ENCODE results near the gene GJA5.

The GJA5 gene

GRCh38 chr1:147760481-147761260, at the start of gene GJA5:
TSS of gene GJA5 (minus strand) at chr1:147760602. CDS start at chr1:147759238, 1,364 bp downstream.
- no peak for DNase-seq

DNA sequence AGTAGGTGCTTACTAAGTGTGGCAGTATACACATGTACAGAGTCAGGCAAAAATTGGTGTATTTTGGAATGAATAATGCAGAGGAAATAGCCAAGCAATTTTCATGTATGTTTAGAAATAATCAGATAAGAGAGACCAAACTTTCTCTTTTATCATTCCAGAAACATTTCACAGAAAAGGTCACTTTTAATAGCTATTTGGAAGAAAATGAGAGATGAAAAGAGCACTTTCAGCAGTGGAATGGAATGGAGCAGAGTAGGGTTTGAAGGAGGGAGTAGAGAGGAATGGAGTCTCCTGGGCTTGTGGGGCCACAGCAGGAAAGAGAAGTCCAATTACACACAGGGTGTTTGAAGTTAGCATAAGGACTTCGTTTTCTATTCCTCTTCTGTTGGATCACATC, 48.8 kb upstream of the GJA5 start:
- no peak for DNase-seq

- DNase-seq: no peak
Measured at GRCh38 chr1:147808025-147808424, 47.6 kb upstream of the GJA5 start.

DNA sequence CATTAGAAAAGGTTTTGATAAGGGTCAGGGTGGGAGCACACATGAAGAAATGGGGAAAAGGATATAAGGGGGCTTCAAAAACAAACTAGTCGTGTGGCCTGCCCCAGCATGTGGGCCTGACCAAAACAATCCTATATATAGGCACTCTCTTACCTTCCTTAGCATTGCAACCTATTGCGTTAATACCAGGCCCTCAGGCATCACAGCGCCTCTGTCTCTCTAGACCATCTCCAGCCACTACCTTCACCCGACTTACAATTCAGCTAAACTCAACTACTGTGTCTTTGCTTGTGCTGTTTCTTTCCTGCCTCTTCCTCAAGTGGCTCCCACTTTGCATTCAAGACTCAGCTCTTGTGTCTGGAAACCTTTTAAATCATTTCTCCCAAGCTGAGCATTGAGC, 47.0 kb upstream of the GJA5 start:
- no peak for DNase-seq

GRCh38 chr1:147804942-147805723, 44.7 kb upstream of the GJA5 start:
- no peak for DNase-seq

DNA sequence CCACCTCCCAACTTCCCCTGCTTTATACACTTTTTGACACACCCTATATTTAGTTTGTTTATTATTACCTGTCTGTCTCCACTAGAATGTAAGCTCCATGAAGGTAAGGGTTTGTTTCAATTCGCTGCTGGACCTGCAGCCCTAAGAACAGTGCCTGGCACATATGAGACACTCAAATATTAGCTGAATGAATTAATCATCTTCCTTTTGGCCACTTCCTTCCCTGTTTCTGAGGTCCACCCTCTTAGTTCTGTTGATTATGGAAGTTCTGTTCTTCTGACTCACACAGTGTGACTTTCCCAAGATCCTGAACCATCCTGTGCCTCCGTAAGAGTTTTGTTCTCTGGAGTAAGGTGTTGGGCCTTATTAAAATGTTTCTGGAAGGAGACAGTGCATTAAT, 40.4 kb upstream of the GJA5 start:
- DNase-seq: no peak

DNA sequence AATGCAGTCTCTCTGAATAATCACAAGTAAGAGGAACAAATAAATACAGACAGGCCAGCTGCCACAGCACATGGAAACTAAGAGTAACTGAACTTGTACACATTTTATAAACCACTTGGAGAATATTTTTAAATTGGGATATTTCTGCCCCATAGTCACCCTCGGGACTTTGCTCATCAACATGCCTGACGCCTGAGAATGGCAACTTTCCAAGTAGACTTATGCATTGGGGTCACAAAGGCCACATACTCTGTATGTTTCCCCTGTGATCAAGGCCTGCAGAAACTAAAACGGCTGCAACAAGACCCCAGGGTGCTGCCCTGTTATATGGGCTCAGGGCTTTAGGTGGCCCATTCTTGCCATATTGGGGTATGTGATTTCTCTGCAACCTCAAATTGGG, 38.3 kb upstream of the GJA5 start:
- no peak for DNase-seq

GRCh38 chr1:147794570-147794969, 34.2 kb upstream of the GJA5 start:
- DNase-seq: no peak

- DNase-seq: no peak
Measured at GRCh38 chr1:147791876-147792275, 31.5 kb upstream of the GJA5 start.

- DNase-seq: no peak
Measured at GRCh38 chr1:147787765-147788164, 27.4 kb upstream of the GJA5 start.

DNA sequence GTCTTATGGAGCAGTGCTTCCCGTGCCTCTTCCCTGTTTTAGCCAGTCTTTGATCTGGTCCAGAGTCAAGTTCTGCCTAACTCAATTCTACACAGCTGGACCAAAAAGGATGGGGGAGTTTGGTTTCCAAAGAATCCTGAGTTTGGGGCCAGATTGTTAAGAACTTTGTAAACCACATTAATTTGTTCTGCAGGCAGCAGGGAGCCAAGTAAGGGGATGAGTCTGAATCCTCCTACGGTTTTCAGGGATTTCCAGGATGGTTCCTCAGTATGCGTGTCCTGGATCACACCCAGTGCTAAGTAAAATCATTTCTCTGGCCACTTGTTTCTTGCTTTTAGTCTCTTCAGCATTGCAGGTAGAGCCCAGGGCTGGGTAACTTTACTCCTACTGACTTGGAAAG, 26.1 kb upstream of the GJA5 start:
- no peak for DNase-seq

GRCh38 chr1:147785794-147786506, 25.5 kb upstream of the GJA5 start:
- DNase-seq: no peak

GRCh38 chr1:147784941-147785340, 24.5 kb upstream of the GJA5 start:
- no peak for DNase-seq

DNA sequence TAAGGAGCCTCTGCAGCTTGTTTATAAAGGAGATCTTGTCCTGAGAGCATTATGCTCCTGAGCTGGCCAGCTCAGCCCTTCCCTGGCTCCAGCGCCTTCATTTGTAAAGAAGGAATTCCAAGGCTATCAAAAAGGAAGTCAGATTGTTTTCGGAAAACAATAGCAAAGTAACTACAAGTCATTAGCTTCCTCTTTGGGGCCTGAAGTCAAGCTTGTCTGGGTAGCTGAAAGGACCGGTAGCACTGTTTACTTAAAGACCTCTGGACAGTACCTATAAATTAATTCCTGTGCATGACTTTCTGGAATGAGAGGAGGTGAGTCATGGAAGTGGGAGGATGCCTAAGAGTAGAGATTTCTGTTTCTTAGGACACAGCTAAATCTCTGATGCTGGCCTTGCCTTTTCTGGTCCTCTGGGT, 20.7 kb upstream of the GJA5 start:
- no peak for DNase-seq

DNA sequence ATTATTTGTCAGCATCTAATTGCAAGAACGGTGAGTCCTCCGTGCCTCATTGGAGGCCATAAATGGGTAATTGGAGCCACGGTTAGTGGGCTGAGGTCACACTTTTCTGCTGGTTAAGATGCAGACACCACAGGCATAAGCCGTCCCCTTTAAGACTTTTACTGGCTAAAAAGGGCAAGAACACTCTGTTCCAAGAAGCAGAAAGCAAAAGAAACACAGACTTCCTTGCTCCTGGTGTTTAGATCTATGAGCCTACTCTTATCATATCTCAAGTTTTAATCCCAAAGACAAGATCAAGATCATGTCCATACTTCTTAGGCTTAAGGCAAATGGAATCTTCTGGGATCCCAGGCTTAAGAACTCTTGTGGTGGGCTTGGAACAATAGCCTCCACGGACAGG, 17.3 kb upstream of the GJA5 start:
- no peak for DNase-seq

DNA sequence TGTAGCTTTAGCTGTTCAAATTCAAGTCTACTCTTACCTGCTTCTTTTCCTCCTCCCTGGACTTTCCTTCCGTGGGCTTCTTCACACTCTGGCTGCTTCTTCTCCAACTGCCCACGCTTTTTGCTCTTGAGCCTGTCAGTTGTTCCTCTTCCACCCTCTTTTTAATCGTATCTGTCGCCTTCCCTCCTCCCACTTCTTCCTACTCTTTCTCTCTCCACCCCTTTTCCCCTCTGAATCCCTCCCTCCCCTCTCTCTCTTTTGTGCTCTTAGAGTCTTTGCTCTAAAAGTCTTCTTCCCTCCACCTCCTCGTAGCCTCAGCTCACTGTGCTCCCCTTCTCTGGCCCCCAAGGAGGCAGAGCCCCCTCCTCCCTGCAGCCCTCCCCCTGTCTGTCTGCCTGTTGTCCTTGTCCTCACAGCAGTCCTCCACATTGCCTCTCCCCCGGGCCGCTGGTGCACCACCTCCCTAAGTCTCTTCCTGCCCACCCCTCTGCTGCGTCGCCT, 12.9 kb upstream of the GJA5 start:
- no peak for DNase-seq

GRCh38 chr1:147772570-147772969, 12.2 kb upstream of the GJA5 start:
- DNase-seq: no peak

- DNase-seq: no peak
Measured at GRCh38 chr1:147771226-147772125, 11.1 kb upstream of the GJA5 start.

DNA sequence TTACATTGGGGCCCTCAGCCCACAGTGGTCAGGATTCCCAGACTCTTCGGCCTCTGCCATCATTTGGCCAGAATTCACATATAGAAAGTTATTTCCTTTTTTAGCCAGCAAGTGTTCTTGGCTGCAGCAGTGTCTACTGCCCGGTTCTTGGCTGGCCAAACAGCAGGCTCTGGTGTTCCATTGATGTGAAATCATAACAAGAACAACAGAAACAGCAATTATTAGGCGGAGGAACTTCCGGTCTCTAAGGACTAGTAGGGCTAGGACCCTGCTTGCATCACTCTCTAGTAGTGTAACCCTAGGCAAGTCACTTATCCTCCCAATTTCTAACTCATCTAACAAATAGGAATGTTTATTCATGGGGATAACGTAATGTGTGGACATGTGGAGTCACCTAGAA, 8.7 kb upstream of the GJA5 start:
- DNase-seq: no peak

GRCh38 chr1:147768582-147768981, 8.2 kb upstream of the GJA5 start:
- DNase-seq: no peak

DNA sequence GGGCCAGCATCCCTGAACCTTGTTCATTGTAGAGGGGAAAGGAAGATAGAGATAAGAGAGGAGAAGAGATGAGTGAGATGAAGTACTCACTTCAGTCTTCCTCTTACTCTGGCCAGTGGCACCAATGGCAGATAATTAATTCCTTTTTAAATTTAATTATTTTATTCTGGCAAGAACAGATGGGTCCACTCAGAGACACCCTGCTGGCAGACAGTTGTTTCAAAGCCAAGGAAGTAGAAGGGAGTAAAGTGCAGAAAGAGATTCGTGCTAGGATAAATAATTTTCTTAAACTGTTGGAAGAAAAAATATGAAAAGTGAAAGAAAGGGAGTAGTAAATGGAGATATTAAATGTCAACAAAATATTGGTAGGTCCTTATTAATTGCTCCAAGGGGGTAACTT, 7.7 kb upstream of the GJA5 start:
- DNase-seq: no peak

- DNase-seq: no peak
Measured at GRCh38 chr1:147762233-147763024, 2.0 kb upstream of the GJA5 start.
